Measurements from ENCODE around the gene RAB20. TPM values are rescaled to one million over a fixed set of nuclear protein-coding genes. Genes with fewer than 3 reads are reported as not detected.

The RAB20 gene
- total and polyA plus RNA-seq, 7 donors: 1.2 to 20.5 (median 2.9) TPM

- Histone ChIP-seq H3K9me3 (no peaks in the 10 kb centered on the region), H3K36me3 (ENCODE audit: insufficient read depth in 1 of 2, low read depth in 1 of 2) (no peaks in the 10 kb centered on the region), H3K4me1 (peaks cover 4% of the 10 kb centered on the region), H3K27ac (no peak overlapping the region), H3K27me3 (ENCODE audit: insufficient read depth in 3 of 3, low read length in 2 of 3) (no peaks in the 10 kb centered on the region), H3K4me3 (no peak overlapping the region)
- ATAC-seq (peak; percentile 74 to 96 (median 91)), DNase-seq (no peak)
- 44 to 45% (median 44%) methylated on average over 6 of the region's 6 CpGs for WGBS, 3 donors
- TF ChIP-seq CTCF (IDR thresholded peaks at IDR 0.05): peak; percentile 62
- intact Hi-C loops (cut with DNase I): loop anchor here (2.0 to 10.0 kb wide), 3 partner anchors 224 to 451 kb away; no protein-coding TSS in a partner anchor
These were observed 32.1 kb upstream of the RAB20 start for GRCh38 chr13:110593430-110594130.

DNA sequence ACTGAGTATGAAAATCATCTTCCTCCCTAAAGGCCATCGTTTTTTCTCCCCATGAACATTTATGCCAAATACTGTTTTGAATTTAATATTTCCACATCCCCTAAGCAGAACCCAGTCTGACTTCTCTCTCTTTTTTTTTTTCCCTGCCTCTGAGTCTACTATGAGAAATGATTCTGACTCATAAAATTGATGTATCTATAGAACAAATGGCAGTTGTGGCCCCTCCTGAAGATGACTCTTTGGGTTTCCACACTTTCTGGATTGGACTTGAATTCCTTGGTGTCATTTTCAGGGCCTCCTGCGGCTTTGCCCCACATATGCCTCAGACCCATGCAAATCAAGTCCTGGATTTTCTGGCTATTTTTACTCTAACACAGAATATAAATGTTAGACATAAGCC lies 31.1 kb upstream of the RAB20 start:
- no peak overlapping the region for H3K27ac ChIP-seq
- H3K4me1 ChIP-seq: peaks cover 4% of the 10 kb centered on the region
- intact Hi-C loops (cut with DNase I): loop anchor here (5.0 to 10.0 kb wide), 2 partner anchors 225 to 452 kb away; no protein-coding TSS in a partner anchor
- no peaks in the 10 kb centered on the region for H3K9me3 ChIP-seq
- H3K4me3 ChIP-seq: no peak overlapping the region
- WGBS, 3 donors: 76 to 90% (median 82%) methylated on average over 2 of the region's 2 CpGs
- no peak for DNase-seq
- no peak for TF ChIP-seq CTCF (IDR thresholded peaks at IDR 0.05)
- ATAC-seq: no peak
- no peaks in the 10 kb centered on the region for H3K27me3 ChIP-seq (ENCODE audit: insufficient read depth in 3 of 3, low read length in 2 of 3)
- H3K36me3 ChIP-seq (ENCODE audit: insufficient read depth in 1 of 2, low read depth in 1 of 2): no peaks in the 10 kb centered on the region

GRCh38 chr13:110590577-110590976 lies 29.1 kb upstream of the RAB20 start:
- Histone ChIP-seq H3K27ac (no peak overlapping the region), H3K27me3 (ENCODE audit: insufficient read depth in 3 of 3, low read length in 2 of 3) (no peaks in the 10 kb centered on the region), H3K9me3 (no peaks in the 10 kb centered on the region), H3K4me1 (peaks cover 4% of the 10 kb centered on the region), H3K36me3 (ENCODE audit: insufficient read depth in 1 of 2, low read depth in 1 of 2) (no peaks in the 10 kb centered on the region), H3K4me3 (no peak overlapping the region)
- WGBS, 3 donors: 65 to 85% (median 65%) methylated on average over 6 of the region's 6 CpGs
- no peak for DNase-seq
- TF ChIP-seq CTCF (IDR thresholded peaks at IDR 0.05): no peak
- intact Hi-C loops (cut with DNase I): loop anchor here (5.0 to 10.0 kb wide), 2 partner anchors 227 to 454 kb away; no protein-coding TSS in a partner anchor
- no peak for ATAC-seq

- peaks cover 4% of the 10 kb centered on the region for H3K4me1 ChIP-seq
- DNase-seq (no peak), ATAC-seq (no peak)
- no peaks in the 10 kb centered on the region for H3K27me3 ChIP-seq (ENCODE audit: insufficient read depth in 3 of 3, low read length in 2 of 3)
- intact Hi-C loops (cut with DNase I): loop anchor here (5.0 to 10.0 kb wide), 2 partner anchors 227 to 455 kb away; no protein-coding TSS in a partner anchor
- H3K27ac ChIP-seq: no peak overlapping the region
- no peaks in the 10 kb centered on the region for H3K36me3 ChIP-seq (ENCODE audit: insufficient read depth in 1 of 2, low read depth in 1 of 2)
- no peak for TF ChIP-seq CTCF (IDR thresholded peaks at IDR 0.05)
- H3K4me3 ChIP-seq: no peak overlapping the region
- no peaks in the 10 kb centered on the region for H3K9me3 ChIP-seq
- 57 to 62% (median 61%) methylated on average over 3 of the region's 3 CpGs for WGBS, 3 donors
These were observed 28.4 kb upstream of the RAB20 start for GRCh38 chr13:110589793-110590390.
